OCI-LY3 (cell line): ENCODE results near the gene HENMT1.

Experiments used
- EZH2phosphoT487 ChIP-seq: fragments of 200-600 bp; shearing (Covaris generic); IDR thresholded peaks from 2 replicates; pipeline ENCODE4 v1.6.1; 2018; ENCODE audit warnings: antibody characterized with exemption, mixed run types, low read depth
- TF ChIP-seq, protein P1 (sequence below): fragments of 200-600, 300-600 bp; sonication (generic); IDR thresholded peaks from 2 replicates; pipeline ENCODE4 v1.5.1; 2014; ENCODE audit warnings: antibody characterized with exemption, low read length, low read depth

DNA sequence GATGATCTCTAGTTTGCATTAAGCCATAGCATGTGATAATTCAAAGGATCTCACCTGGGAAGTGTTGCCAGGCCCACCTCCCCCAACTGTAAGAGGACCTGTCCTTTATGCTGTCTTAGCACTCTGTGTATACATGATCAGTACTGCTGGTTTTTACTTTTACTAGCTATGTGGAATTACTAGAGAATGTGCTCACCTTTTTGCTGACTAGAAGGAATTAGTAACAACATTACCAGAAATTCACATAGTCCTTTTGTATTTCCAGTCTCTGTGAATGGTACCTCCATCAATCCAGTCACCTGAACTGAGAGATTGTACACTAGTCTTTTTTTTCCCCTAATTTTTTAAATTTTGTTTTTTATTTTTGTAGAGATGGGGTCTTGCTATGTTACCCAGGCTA, 54.4 kb downstream of the HENMT1 start:
- TF ChIP-seq, protein P1, sequence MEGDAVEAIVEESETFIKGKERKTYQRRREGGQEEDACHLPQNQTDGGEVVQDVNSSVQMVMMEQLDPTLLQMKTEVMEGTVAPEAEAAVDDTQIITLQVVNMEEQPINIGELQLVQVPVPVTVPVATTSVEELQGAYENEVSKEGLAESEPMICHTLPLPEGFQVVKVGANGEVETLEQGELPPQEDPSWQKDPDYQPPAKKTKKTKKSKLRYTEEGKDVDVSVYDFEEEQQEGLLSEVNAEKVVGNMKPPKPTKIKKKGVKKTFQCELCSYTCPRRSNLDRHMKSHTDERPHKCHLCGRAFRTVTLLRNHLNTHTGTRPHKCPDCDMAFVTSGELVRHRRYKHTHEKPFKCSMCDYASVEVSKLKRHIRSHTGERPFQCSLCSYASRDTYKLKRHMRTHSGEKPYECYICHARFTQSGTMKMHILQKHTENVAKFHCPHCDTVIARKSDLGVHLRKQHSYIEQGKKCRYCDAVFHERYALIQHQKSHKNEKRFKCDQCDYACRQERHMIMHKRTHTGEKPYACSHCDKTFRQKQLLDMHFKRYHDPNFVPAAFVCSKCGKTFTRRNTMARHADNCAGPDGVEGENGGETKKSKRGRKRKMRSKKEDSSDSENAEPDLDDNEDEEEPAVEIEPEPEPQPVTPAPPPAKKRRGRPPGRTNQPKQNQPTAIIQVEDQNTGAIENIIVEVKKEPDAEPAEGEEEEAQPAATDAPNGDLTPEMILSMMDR: no peak
- TF ChIP-seq EZH2phosphoT487: no peak
